ENCODE results near the gene HSPA1L. TPM values are rescaled to one million over a fixed set of nuclear protein-coding genes. Genes with fewer than 3 reads are reported as not detected.
"Not testable (repeated sequence)": the region's sequence is repeated elsewhere in the genome, so short reads cannot be mapped to it uniquely, and the experiment has no call there.

Gene HSPA1L
- total RNA-seq, result 1 to 10 TPM; 3.5 to 4.0 TPM
- polyA plus RNA-seq, result 1 to 10 TPM in 2 of 3 donors, under 1 TPM in 1; 0.56 to 1.6 (median 1.6) TPM
- total RNA-seq, result 4.6 to 10.9 (median 6.9) reads per million in 6 experiments

- Mint-ChIP-seq H3K27me3 (no peaks in the 10 kb centered on the region), H3K9me3 (no peaks in the 10 kb centered on the region), H3K27ac (peak within 1 kb of the TSS; percentile 79 to 95 (median 90)), H3K4me3 (peak within 1 kb of the TSS; percentile 90 to 95 (median 92)), H3K36me3 (peaks cover 0 to 10% (median 8%) of the 10 kb centered on the region in 3 donors), H3K4me1 (peaks cover 7 to 42% (median 28%) of the 10 kb centered on the region in 4 donors)
- peak in 6 of 10 donors; percentile 23 to 68 (median 44) for DNase-seq
- POLR2A ChIA-PET, result interaction anchor here (0.7 to 2.1 kb wide), 10 partner anchors 9 to 163 kb away, joined by 3 to 15 read pairs (median 5); partner anchors contain the start of genes BAG6, HSPA1B and LSM2
- ATAC-seq, result peak; percentile 17 to 39
Measured at GRCh38 chr6:31815025-31815838, at the start of gene HSPA1L, which contains the start of gene HSPA1A. Gene HSPA1L, minus strand, starts transcription at chr6:31815283. Its CDS starts 3,311 bp downstream, at chr6:31811972. Gene HSPA1A, plus strand, starts transcription at chr6:31815543. Its CDS starts 214 bp downstream, at chr6:31815757.

GRCh38 chr6:31864818-31865204 lies 49.7 kb upstream of the HSPA1L start:
- no peaks in the 10 kb centered on the region for H3K27me3 Mint-ChIP-seq
- ATAC-seq (no peak), DNase-seq (no peak)
- POLR2A ChIA-PET, result interaction anchor here (1.0 to 3.2 kb wide), 2 partner anchors 33 to 202 kb away, joined by 4 to 30 read pairs; partner anchors contain the start of gene EHMT2
- peaks cover 0 to 3% (median 0%) of the 10 kb centered on the region in 3 donors for H3K36me3 Mint-ChIP-seq
- peak overlapping the region in 2 of 10 donors; percentile 43 to 59 for H3K27ac Mint-ChIP-seq
- peaks cover 16 to 30% (median 27%) of the 10 kb centered on the region in 4 donors for H3K4me1 Mint-ChIP-seq
- H3K9me3 Mint-ChIP-seq, result no peaks in the 10 kb centered on the region
- H3K4me3 Mint-ChIP-seq, result peak overlapping the region in 2 of 10 donors; percentile 97 to 98

GRCh38 chr6:31864123-31864562 lies 49.1 kb upstream of the HSPA1L start:
- not testable (repeated sequence) for ATAC-seq, H3K27me3 Mint-ChIP-seq, DNase-seq, H3K9me3 Mint-ChIP-seq, H3K36me3 Mint-ChIP-seq
- Mint-ChIP-seq H3K4me1 (peaks cover 16 to 30% (median 27%) of the 10 kb centered on the region in 4 donors), H3K27ac (peak overlapping the region in 9 of 10 donors; percentile 90 to 98 (median 96)), H3K4me3 (peak overlapping the region; percentile 87 to 98 (median 94))
- POLR2A ChIA-PET, result interaction anchor here (0.6 to 3.2 kb wide), 6 partner anchors 30 to 280 kb away, joined by 3 to 30 read pairs (median 4); partner anchors contain the start of genes EHMT2 and HSPA1B

- Mint-ChIP-seq H3K9me3 (no peaks in the 10 kb centered on the region), H3K4me1 (peaks cover 16 to 30% (median 27%) of the 10 kb centered on the region in 4 donors), H3K36me3 (peaks cover 0 to 22% (median 0%) of the 10 kb centered on the region in 3 donors), H3K27me3 (no peaks in the 10 kb centered on the region), H3K27ac (peak within 1 kb of the TSS; percentile 87 to 98 (median 96)), H3K4me3 (peak within 1 kb of the TSS; percentile 87 to 98 (median 94))
- ATAC-seq (peak; percentile 91 to 97), DNase-seq (peak; percentile 90 to 100 (median 99))
- POLR2A ChIA-PET, result interaction anchor here (0.5 to 3.2 kb wide), 19 partner anchors 10 to 1109 kb away, joined by 3 to 30 read pairs (median 4); partner anchors contain the start of genes ABHD16A, BAG6, C6orf47 and EHMT2
Measured at GRCh38 chr6:31862344-31863235, 47.5 kb upstream of the HSPA1L start, which contains the start of gene NEU1. Gene NEU1, minus strand, starts transcription at chr6:31862821. Its CDS starts 45 bp downstream, at chr6:31862776.

GRCh38 chr6:31861919-31862343 lies 46.8 kb upstream of the HSPA1L start:
- DNase-seq (no peak), ATAC-seq (no peak)
- peak overlapping the region; percentile 87 to 98 (median 96) for H3K27ac Mint-ChIP-seq
- no peaks in the 10 kb centered on the region for H3K27me3 Mint-ChIP-seq
- H3K4me1 Mint-ChIP-seq, result peaks cover 16 to 30% (median 27%) of the 10 kb centered on the region in 4 donors
- H3K4me3 Mint-ChIP-seq, result peak overlapping the region; percentile 87 to 98 (median 94)
- H3K9me3 Mint-ChIP-seq, result no peaks in the 10 kb centered on the region
- H3K36me3 Mint-ChIP-seq, result peaks cover 0 to 28% (median 5%) of the 10 kb centered on the region in 3 donors
- POLR2A ChIA-PET, result interaction anchor here (0.6 to 3.2 kb wide), 9 partner anchors 10 to 1110 kb away, joined by 3 to 30 read pairs (median 6); partner anchors contain the start of genes BAG6, EHMT2, GPANK1 and ZBTB12

- Mint-ChIP-seq H3K4me3 (peak overlapping the region in 9 of 10 donors; percentile 19 to 98 (median 91)), H3K36me3 (peaks cover 0 to 29% (median 6%) of the 10 kb centered on the region in 3 donors), H3K27ac (peak overlapping the region in 2 of 10 donors; percentile 97 to 98), H3K4me1 (peaks cover 16 to 30% (median 27%) of the 10 kb centered on the region in 4 donors), H3K27me3 (no peaks in the 10 kb centered on the region), H3K9me3 (no peaks in the 10 kb centered on the region)
- POLR2A ChIA-PET, result no interaction called here
- ATAC-seq, result no peak
- DNase-seq, result no peak
Measured at GRCh38 chr6:31861150-31861549, 46.1 kb upstream of the HSPA1L start.

GRCh38 chr6:31860349-31860748 lies 45.3 kb upstream of the HSPA1L start:
- POLR2A ChIA-PET, result no interaction called here
- DNase-seq, result no peak
- peaks cover 16 to 30% (median 27%) of the 10 kb centered on the region in 4 donors for H3K4me1 Mint-ChIP-seq
- H3K27me3 Mint-ChIP-seq, result no peaks in the 10 kb centered on the region
- peaks cover 0 to 29% (median 6%) of the 10 kb centered on the region in 3 donors for H3K36me3 Mint-ChIP-seq
- peak overlapping the region in 2 of 10 donors; percentile 34 to 39 for H3K4me3 Mint-ChIP-seq
- no peak overlapping the region for H3K27ac Mint-ChIP-seq
- no peaks in the 10 kb centered on the region for H3K9me3 Mint-ChIP-seq
- no peak for ATAC-seq

GRCh38 chr6:31859923-31860322 lies 44.8 kb upstream of the HSPA1L start:
- ATAC-seq (no peak), DNase-seq (no peak)
- H3K27ac Mint-ChIP-seq, result peak overlapping the region in 2 of 10 donors; percentile 50 to 71
- peaks cover 0 to 29% (median 6%) of the 10 kb centered on the region in 3 donors for H3K36me3 Mint-ChIP-seq
- no peaks in the 10 kb centered on the region for H3K27me3 Mint-ChIP-seq
- H3K4me3 Mint-ChIP-seq, result peak overlapping the region in 4 of 10 donors; percentile 21 to 69 (median 42)
- no peaks in the 10 kb centered on the region for H3K9me3 Mint-ChIP-seq
- H3K4me1 Mint-ChIP-seq, result peaks cover 16 to 30% (median 25%) of the 10 kb centered on the region in 4 donors
- POLR2A ChIA-PET, result interaction anchor here (0.7 kb wide), 1 partner anchor 301 kb away, joined by 3 read pairs; no protein-coding TSS in a partner anchor

GRCh38 chr6:31858707-31859106 lies 43.6 kb upstream of the HSPA1L start:
- H3K4me1 Mint-ChIP-seq, result peaks cover 13 to 22% (median 21%) of the 10 kb centered on the region in 4 donors
- H3K27ac Mint-ChIP-seq, result no peak overlapping the region
- H3K9me3 Mint-ChIP-seq, result no peaks in the 10 kb centered on the region
- DNase-seq (no peak), ATAC-seq (no peak)
- H3K36me3 Mint-ChIP-seq, result peaks cover 0 to 29% (median 6%) of the 10 kb centered on the region in 3 donors
- POLR2A ChIA-PET, result no interaction called here
- H3K4me3 Mint-ChIP-seq, result no peak overlapping the region
- H3K27me3 Mint-ChIP-seq, result no peaks in the 10 kb centered on the region

GRCh38 chr6:31857774-31858173 lies 42.7 kb upstream of the HSPA1L start:
- H3K27me3 Mint-ChIP-seq, H3K4me3 Mint-ChIP-seq, H3K9me3 Mint-ChIP-seq, ATAC-seq, DNase-seq: not testable (repeated sequence)
- Mint-ChIP-seq H3K27ac (peak overlapping the region in 2 of 10 donors; percentile 39 to 79), H3K4me1 (peaks cover 11 to 18% (median 15%) of the 10 kb centered on the region in 4 donors), H3K36me3 (peaks cover 0 to 29% (median 6%) of the 10 kb centered on the region in 3 donors)
- POLR2A ChIA-PET, result interaction anchor here (1.3 kb wide), 1 partner anchor 27 kb away, joined by 3 read pairs; no protein-coding TSS in a partner anchor

GRCh38 chr6:31851980-31852718 lies 37.1 kb upstream of the HSPA1L start:
- ATAC-seq, H3K27me3 Mint-ChIP-seq, H3K9me3 Mint-ChIP-seq, H3K36me3 Mint-ChIP-seq, H3K4me3 Mint-ChIP-seq, H3K27ac Mint-ChIP-seq, DNase-seq, H3K4me1 Mint-ChIP-seq: not testable (repeated sequence)
- POLR2A ChIA-PET, result interaction anchor here (0.7 kb wide), 1 partner anchor 10 kb away, joined by 3 read pairs; the partner anchor contains the start of gene NEU1
